ELR (cell line): ENCODE measurements around the gene P2RY12.

ENCODE experiments used
- DNase-seq: peaks from one replicate; pipeline ENCODE4 v3.0.0-alpha.2; 2015; ENCODE audit warnings: low read depth

The P2RY12 gene

GRCh38 chr3:151384741-151385174 is at the start of gene P2RY12:
Gene P2RY12, minus strand, starts transcription at chr3:151384753. Its CDS starts 45,908 bp downstream, at chr3:151338845.
- DNase-seq: no peak

- no peak for DNase-seq
Observed at GRCh38 chr3:151432616-151433372, 48.2 kb upstream of the P2RY12 start.

GRCh38 chr3:151431940-151432339 is 47.4 kb upstream of the P2RY12 start:
- peak; percentile 83 for DNase-seq

GRCh38 chr3:151430821-151431484 is 46.4 kb upstream of the P2RY12 start:
- DNase-seq: no peak

GRCh38 chr3:151428386-151428785 is 43.8 kb upstream of the P2RY12 start:
- no peak for DNase-seq

GRCh38 chr3:151426341-151426657 is 41.7 kb upstream of the P2RY12 start:
- peak; percentile 21 for DNase-seq

GRCh38 chr3:151425627-151426340 is 41.2 kb upstream of the P2RY12 start:
- peak; percentile 30 for DNase-seq

GRCh38 chr3:151423091-151423490 is 38.5 kb upstream of the P2RY12 start:
- DNase-seq: no peak

GRCh38 chr3:151421938-151422337 is 37.4 kb upstream of the P2RY12 start:
- peak; percentile 19 for DNase-seq

- DNase-seq: no peak
Observed at GRCh38 chr3:151419806-151420205, 35.3 kb upstream of the P2RY12 start.

GRCh38 chr3:151415289-151415688 is 30.7 kb upstream of the P2RY12 start:
- DNase-seq: no peak

GRCh38 chr3:151412989-151413388 is 28.4 kb upstream of the P2RY12 start:
- DNase-seq: no peak

GRCh38 chr3:151410891-151411559 is 26.5 kb upstream of the P2RY12 start:
- peak; percentile 50 for DNase-seq

- DNase-seq: no peak
Observed at GRCh38 chr3:151407928-151408327, 23.4 kb upstream of the P2RY12 start.

GRCh38 chr3:151404316-151404715 is 19.8 kb upstream of the P2RY12 start:
- DNase-seq: peak; percentile 16

GRCh38 chr3:151403246-151403645 is 18.7 kb upstream of the P2RY12 start:
- DNase-seq: peak; percentile 57

- no peak for DNase-seq
Observed at GRCh38 chr3:151402349-151402748, 17.8 kb upstream of the P2RY12 start.

GRCh38 chr3:151400341-151400740 is 15.8 kb upstream of the P2RY12 start:
- DNase-seq: no peak

- DNase-seq: no peak
Observed at GRCh38 chr3:151398895-151399294, 14.3 kb upstream of the P2RY12 start.

- DNase-seq: peak; percentile 90
Observed at GRCh38 chr3:151395806-151396205, 11.3 kb upstream of the P2RY12 start.

- DNase-seq: no peak
Observed at GRCh38 chr3:151394611-151395010, 10.1 kb upstream of the P2RY12 start.

- DNase-seq: no peak
Observed at GRCh38 chr3:151393941-151394340, 9.4 kb upstream of the P2RY12 start.
